H9 (cell line): ENCODE data around the gene NAA15. TPM values are rescaled to one million over a fixed set of nuclear protein-coding genes. Genes with fewer than 3 reads are reported as not detected.

Experiments used
- DNase-seq: peaks from one replicate; pipeline ENCODE4 v3.0.0-alpha.2; 2017
- H2AFZ ChIP-seq: one replicate; pipeline ENCODE4 v1.6.1; 2013; ENCODE audit warnings: mild to moderate bottlenecking, low read length, control low read depth, moderate library complexity
- H2AK5ac ChIP-seq: 2 replicates; pipeline ENCODE4 v1.6.1; 2013; ENCODE audit warnings: low read length, control low read depth, mixed read lengths; ENCODE audit not compliant: insufficient read length
- H2BK120ac ChIP-seq: one replicate; pipeline ENCODE4 v1.6.1; 2013; ENCODE audit warnings: low read depth, mild to moderate bottlenecking, low read length, control low read depth, inconsistent platforms; ENCODE audit not compliant: poor library complexity, severe bottlenecking
- H2BK12ac ChIP-seq: 2 replicates; pipeline ENCODE4 v1.6.1; 2013; ENCODE audit warnings: low read length, control low read depth, mixed read lengths, low read depth; ENCODE audit not compliant: insufficient read length
- H2BK15ac ChIP-seq: 2 replicates; pipeline ENCODE4 v1.6.1; 2013; ENCODE audit warnings: low read depth, low read length, control low read depth
- H2BK20ac ChIP-seq: one replicate; pipeline ENCODE4 v1.6.1; 2013; ENCODE audit warnings: low read depth, mild to moderate bottlenecking, low read length, control low read depth, inconsistent platforms; ENCODE audit not compliant: poor library complexity, severe bottlenecking
- H2BK5ac ChIP-seq: 2 replicates; pipeline ENCODE4 v1.6.1; 2013; ENCODE audit warnings: low read length, control low read depth, mixed read lengths; ENCODE audit not compliant: insufficient read length
- H3K14ac ChIP-seq: 2 replicates; pipeline ENCODE4 v1.6.1; 2013; ENCODE audit warnings: low read length, control low read depth; ENCODE audit not compliant: insufficient read depth
- H3K18ac ChIP-seq: 2 replicates; pipeline ENCODE4 v1.6.1; 2013; ENCODE audit warnings: low read depth, mild to moderate bottlenecking, mixed read lengths, low read length, control low read depth; ENCODE audit not compliant: insufficient read length
- H3K23ac ChIP-seq: 2 replicates; pipeline ENCODE4 v1.6.1; 2013; ENCODE audit warnings: low read length, control low read depth, mixed read lengths, low read depth; ENCODE audit not compliant: insufficient read length
- H3K23me2 ChIP-seq: 2 replicates; pipeline ENCODE4 v1.6.1; 2013; ENCODE audit warnings: low read depth, mild to moderate bottlenecking, mixed read lengths, low read length, control low read depth; ENCODE audit not compliant: insufficient read length, poor library complexity, severe bottlenecking
- H3K27ac ChIP-seq: 2 replicates; pipeline ENCODE4 v1.5.1; 2013; ENCODE audit warnings: low read length, control low read depth, mixed read lengths, low read depth; ENCODE audit not compliant: insufficient read length
- H3K27me3 ChIP-seq: 2 replicates; pipeline ENCODE4 v1.6.1; 2013; ENCODE audit warnings: low read length, control low read depth, inconsistent platforms; ENCODE audit not compliant: insufficient read depth
- H3K4ac ChIP-seq: 2 replicates; pipeline ENCODE4 v1.6.1; 2013; ENCODE audit warnings: low read depth, mild to moderate bottlenecking, control low read depth, inconsistent platforms, low read length, moderate library complexity
- H3K4me1 ChIP-seq: 2 replicates; pipeline ENCODE4 v1.6.1; 2013; ENCODE audit warnings: low read length, control low read depth, inconsistent platforms; ENCODE audit not compliant: insufficient read depth
- H3K4me2 ChIP-seq: 2 replicates; pipeline ENCODE4 v1.6.1; 2013; ENCODE audit warnings: low read length, control low read depth, mixed read lengths; ENCODE audit not compliant: insufficient read length, insufficient read depth
- H3K56ac ChIP-seq: 2 replicates; pipeline ENCODE4 v1.6.1; 2013; ENCODE audit warnings: low read depth, mild to moderate bottlenecking, mixed read lengths, low read length, control low read depth; ENCODE audit not compliant: insufficient read length
- H3K79me1 ChIP-seq: 2 replicates; pipeline ENCODE4 v1.6.1; 2013; ENCODE audit warnings: low read depth, mild to moderate bottlenecking, moderate library complexity, low read length, control low read depth, inconsistent platforms; ENCODE audit not compliant: insufficient read depth, poor library complexity, severe bottlenecking
- H3K79me2 ChIP-seq: 2 replicates; pipeline ENCODE4 v1.6.1; 2013; ENCODE audit warnings: low read length, control low read depth, inconsistent platforms; ENCODE audit not compliant: insufficient read depth
- H3K9ac ChIP-seq: 2 replicates; pipeline ENCODE4 v1.6.1; 2013; ENCODE audit warnings: low read length, control low read depth, mixed read lengths; ENCODE audit not compliant: insufficient read length; ENCODE audit errors: extremely low read depth
- H3K9me3 ChIP-seq: one replicate; pipeline ENCODE4 v1.6.1; 2013; ENCODE audit warnings: low read depth, low read length, inconsistent platforms; ENCODE audit not compliant: control insufficient read depth
- H3T11ph ChIP-seq: one replicate; pipeline ENCODE4 v1.6.1; 2013; ENCODE audit warnings: mild to moderate bottlenecking, low read length, control low read depth, inconsistent platforms
- H4K20me1 ChIP-seq: one replicate; pipeline ENCODE4 v1.6.1; 2013; ENCODE audit not compliant: control insufficient read depth, insufficient read length, insufficient read depth
- H4K5ac ChIP-seq: 2 replicates; pipeline ENCODE4 v1.6.1; 2013; ENCODE audit warnings: low read depth, mild to moderate bottlenecking, mixed read lengths, low read length, control low read depth; ENCODE audit not compliant: insufficient read length
- H4K8ac ChIP-seq: replicated peaks from 2 replicates; pipeline ENCODE4 v1.6.1; 2013; ENCODE audit warnings: low read length, control low read depth, mixed read lengths, low read depth; ENCODE audit not compliant: insufficient read length
- H4K91ac ChIP-seq: 2 replicates; pipeline ENCODE4 v1.6.1; 2013; ENCODE audit warnings: low read depth, mild to moderate bottlenecking, moderate library complexity, mixed read lengths, low read length, control low read depth; ENCODE audit not compliant: insufficient read length
- H3K27ac Mint-ChIP-seq, 3 experiments: 2 replicates in 2 of 3; 3 replicates in 1 of 3; pipeline ENCODE4 v1.8.0; 2020 to 2021; ENCODE audit warnings: mixed read lengths in 3 of 3, mild to moderate bottlenecking in 1 of 3, moderate library complexity in 1 of 3
- H3K27me3 Mint-ChIP-seq: 2 replicates; pipeline ENCODE4 v1.8.0; 2021; ENCODE audit warnings: low read depth, mild to moderate bottlenecking, moderate library complexity, mixed read lengths
- H3K36me3 Mint-ChIP-seq, 3 experiments: 2 replicates in 2 of 3; 3 replicates in 1 of 3; pipeline ENCODE4 v1.8.0; 2020 to 2021; ENCODE audit warnings: low read depth in 3 of 3, mixed read lengths in 3 of 3; ENCODE audit not compliant: insufficient read depth in 1 of 3
- H3K4me1 Mint-ChIP-seq, 2 experiments: 2 replicates each; pipeline ENCODE4 v1.8.0; 2020; ENCODE audit warnings: mixed read lengths in 2 of 2
- H3K4me3 Mint-ChIP-seq, 2 experiments: 2 replicates in 1 of 2; 3 replicates in 1 of 2; pipeline ENCODE4 v1.8.0; 2020 to 2021; ENCODE audit warnings: mild to moderate bottlenecking in 2 of 2, mixed read lengths in 2 of 2, moderate library complexity in 1 of 2
- H3K9me3 Mint-ChIP-seq, 2 experiments: 2 replicates in 1 of 2; 3 replicates in 1 of 2; pipeline ENCODE4 v1.8.0; 2020; ENCODE audit warnings: mild to moderate bottlenecking in 2 of 2, mixed read lengths in 2 of 2, moderate library complexity in 1 of 2
- WGBS: extraction: QIAGEN DNeasy Blood & Tissue Kit; methylation state at CpG from one replicate; pipeline ENCODE4 v1.1.7; 2013; ENCODE audit warnings: missing lambda C conversion rate, low lambda C conversion rate, mixed read lengths; ENCODE audit not compliant: insufficient read length; ENCODE audit errors: extremely low coverage; 5-methylcytosine and 5-hydroxymethylcytosine counted together
- total RNA-seq: library from RNA; stranded (reverse); gene quantifications from 2 replicates; pipeline ENCODE4 v1.2.1, GENCODE V29; 2021
- TF ChIP-seq, protein P1 (sequence below): fragments of 200-600 bp; sonication (generic); conservative IDR thresholded peaks from 3 replicates; pipeline ENCODE4 v1.8.0; 2021; ENCODE audit warnings: antibody characterized with exemption, mild to moderate bottlenecking

NAA15 gene
- total RNA-seq, 1 experiment from 2014 or later, result 115 TPM

DNA sequence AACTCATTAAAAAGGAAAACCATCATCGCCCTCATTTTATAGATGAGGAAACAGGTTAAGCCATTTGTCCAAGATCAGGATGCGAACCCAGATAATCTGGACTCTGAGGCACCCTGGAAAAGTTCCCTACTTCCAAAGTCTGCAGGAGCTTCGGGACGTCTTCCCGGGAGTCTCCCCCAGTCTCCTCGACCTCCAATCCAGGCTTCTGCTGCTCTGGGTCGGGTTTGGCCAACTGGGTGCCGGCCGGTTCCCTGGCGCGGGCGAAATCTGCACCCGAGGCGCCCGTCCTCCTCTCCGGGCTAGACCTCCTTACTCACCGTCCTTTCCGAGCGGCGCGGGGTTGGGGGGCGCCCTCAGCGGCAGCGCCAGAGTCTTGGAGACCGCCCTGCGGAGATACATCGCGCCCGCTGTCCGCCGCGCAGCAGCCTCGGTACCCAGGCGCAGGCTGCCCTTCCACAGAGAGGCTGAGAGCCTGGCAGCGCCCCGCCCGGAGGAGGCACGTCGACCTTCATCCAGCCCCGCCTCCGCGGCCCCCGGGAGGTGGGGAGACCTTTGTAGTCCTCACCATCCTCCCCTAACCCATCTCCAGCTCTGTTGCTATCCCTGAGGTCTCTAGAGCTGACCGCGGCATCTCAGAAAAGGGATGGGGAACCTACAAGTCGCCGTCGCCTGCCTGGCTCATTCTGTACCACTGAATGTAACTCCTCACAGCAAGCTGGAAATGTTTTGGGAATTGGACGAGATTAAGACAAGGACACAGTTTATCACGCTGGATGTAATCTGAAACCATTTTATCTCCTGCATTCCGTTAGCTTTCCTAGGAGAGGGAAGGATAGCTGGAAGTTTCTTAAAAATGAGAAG is 21.3 kb upstream of the NAA15 start, which contains the start of gene MGARP:
Gene MGARP, minus strand, starts transcription at position 466 of the 861 bp plus-strand sequence. Its CDS starts 67 bp downstream, at position 399.
- Histone ChIP-seq H2BK15ac (no peak within 1 kb of the TSS), H2AK5ac (no peak within 1 kb of the TSS), H3K18ac (no peak within 1 kb of the TSS), H3K79me1 (no peaks in the 10 kb centered on the region), H2AFZ (no peak within 1 kb of the TSS), H4K5ac (no peak within 1 kb of the TSS), H3K79me2 (no peaks in the 10 kb centered on the region), H3K9me3 (no peaks in the 10 kb centered on the region), H3K14ac (no peak within 1 kb of the TSS), H3K4me2 (peak within 1 kb of the TSS; percentile 72), H4K8ac (no peak within 1 kb of the TSS), H3K56ac (no peak within 1 kb of the TSS), H3T11ph (no peak within 1 kb of the TSS), H3K27me3 (peaks cover 12% of the 10 kb centered on the region; the same call in 1 of the 2 replicates), H4K20me1 (no peaks in the 10 kb centered on the region), H3K23me2 (peaks cover 4% of the 10 kb centered on the region), H2BK12ac (no peak within 1 kb of the TSS), H2BK20ac (no peak within 1 kb of the TSS), H3K9ac (peak within 1 kb of the TSS; percentile 10), H2BK120ac (no peak within 1 kb of the TSS), H3K4ac (no peak within 1 kb of the TSS), H3K27ac (no peak within 1 kb of the TSS), H2BK5ac (no peak within 1 kb of the TSS), H3K4me1 (no peaks in the 10 kb centered on the region), H3K23ac (no peak within 1 kb of the TSS), H4K91ac (no peak within 1 kb of the TSS)
- H3K36me3 Mint-ChIP-seq, result peaks cover 0 to 6% (median 6%) of the 10 kb centered on the region in 3 experiments; a peak in 4 of 7 replicates
- peaks cover 40% of the 10 kb centered on the region for H3K27me3 Mint-ChIP-seq
- peak within 1 kb of the TSS; percentile 69 to 84 for H3K4me3 Mint-ChIP-seq
- TF ChIP-seq, protein P1, sequence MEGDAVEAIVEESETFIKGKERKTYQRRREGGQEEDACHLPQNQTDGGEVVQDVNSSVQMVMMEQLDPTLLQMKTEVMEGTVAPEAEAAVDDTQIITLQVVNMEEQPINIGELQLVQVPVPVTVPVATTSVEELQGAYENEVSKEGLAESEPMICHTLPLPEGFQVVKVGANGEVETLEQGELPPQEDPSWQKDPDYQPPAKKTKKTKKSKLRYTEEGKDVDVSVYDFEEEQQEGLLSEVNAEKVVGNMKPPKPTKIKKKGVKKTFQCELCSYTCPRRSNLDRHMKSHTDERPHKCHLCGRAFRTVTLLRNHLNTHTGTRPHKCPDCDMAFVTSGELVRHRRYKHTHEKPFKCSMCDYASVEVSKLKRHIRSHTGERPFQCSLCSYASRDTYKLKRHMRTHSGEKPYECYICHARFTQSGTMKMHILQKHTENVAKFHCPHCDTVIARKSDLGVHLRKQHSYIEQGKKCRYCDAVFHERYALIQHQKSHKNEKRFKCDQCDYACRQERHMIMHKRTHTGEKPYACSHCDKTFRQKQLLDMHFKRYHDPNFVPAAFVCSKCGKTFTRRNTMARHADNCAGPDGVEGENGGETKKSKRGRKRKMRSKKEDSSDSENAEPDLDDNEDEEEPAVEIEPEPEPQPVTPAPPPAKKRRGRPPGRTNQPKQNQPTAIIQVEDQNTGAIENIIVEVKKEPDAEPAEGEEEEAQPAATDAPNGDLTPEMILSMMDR, result no peak
- H3K9me3 Mint-ChIP-seq, result peaks cover 5 to 6% of the 10 kb centered on the region in 2 experiments; a peak in 3 of 5 replicates
- WGBS, result no CpG with 5 or more reads among the region's 51 CpGs
- peaks cover 11 to 14% of the 10 kb centered on the region in 2 experiments for H3K4me1 Mint-ChIP-seq
- DNase-seq, result peak; percentile 89
- no peak within 1 kb of the TSS for H3K27ac Mint-ChIP-seq
